Activated CD8-positive, alpha-beta T cell treated with anti-CD3 and anti-CD28 coated beads for 36 hours (primary cell): ENCODE data around the gene TMEM139. TPM values are rescaled to one million over a fixed set of nuclear protein-coding genes. Genes with fewer than 3 reads are reported as not detected.

Experiments
- ATAC-seq: fragments of 200-7000 bp; cut with Tn5 transposase; one replicate; pipeline ENCODE4 v1.10.0; 2021; ENCODE audit warnings: mild to moderate bottlenecking, moderate library complexity
- CTCF ChIA-PET: fragments of 350-600 bp; sonication (Branson Sonifier 250); formaldehyde crosslinking; loops from one replicate; lab custom pipeline; 2021; ENCODE audit warnings: antibody characterized with exemption; lab: Charles Lee
- POLR2A ChIA-PET: fragments of 350-600 bp; sonication (Branson Sonifier 250); formaldehyde crosslinking; loops from one replicate; lab custom pipeline; 2021; ENCODE audit warnings: antibody characterized with exemption; lab: Charles Lee
- DNase-seq: peaks from one replicate; pipeline ENCODE4 v3.0.0-alpha.2; 2020
- H3K27ac Mint-ChIP-seq: one replicate; pipeline ENCODE4 v1.8.0; 2021; ENCODE audit warnings: mild to moderate bottlenecking, mixed read lengths
- H3K27me3 Mint-ChIP-seq: one replicate; pipeline ENCODE4 v1.8.0; 2021; ENCODE audit warnings: mixed read lengths
- H3K36me3 Mint-ChIP-seq: one replicate; pipeline ENCODE4 v1.8.0; 2021; ENCODE audit warnings: low read depth, mixed read lengths
- H3K4me1 Mint-ChIP-seq: one replicate; pipeline ENCODE4 v1.8.0; 2021; ENCODE audit warnings: low read depth, mixed read lengths
- H3K4me3 Mint-ChIP-seq: one replicate; pipeline ENCODE4 v1.8.0; 2021; ENCODE audit warnings: mild to moderate bottlenecking, moderate library complexity, mixed read lengths
- H3K9me3 Mint-ChIP-seq: one replicate; pipeline ENCODE4 v1.8.0; 2021; ENCODE audit warnings: mixed read lengths
- intact Hi-C: fragments of 100-400 bp; cut with micrococcal nuclease; formaldehyde crosslinking; loops from one replicate; pipeline ENCODE4 v1.10.0; 2022
- total RNA-seq, 2 experiments: library from RNA; stranded (reverse); gene quantifications; one replicate each; pipeline ENCODE4 v1.2.3, GENCODE V29; 2021
- TF ChIP-seq, protein P1 (sequence below): fragments of 200-600 bp; IDR thresholded peaks from one replicate; pipeline ENCODE4 v1.8.0; 2022; ENCODE audit warnings: antibody characterized with exemption, mild to moderate bottlenecking

TMEM139 gene
- total RNA-seq, 2 experiments from 2014 or later: 1.6 to 2.0 TPM

- no peak overlapping the region for H3K27ac Mint-ChIP-seq
- TF ChIP-seq, protein P1, sequence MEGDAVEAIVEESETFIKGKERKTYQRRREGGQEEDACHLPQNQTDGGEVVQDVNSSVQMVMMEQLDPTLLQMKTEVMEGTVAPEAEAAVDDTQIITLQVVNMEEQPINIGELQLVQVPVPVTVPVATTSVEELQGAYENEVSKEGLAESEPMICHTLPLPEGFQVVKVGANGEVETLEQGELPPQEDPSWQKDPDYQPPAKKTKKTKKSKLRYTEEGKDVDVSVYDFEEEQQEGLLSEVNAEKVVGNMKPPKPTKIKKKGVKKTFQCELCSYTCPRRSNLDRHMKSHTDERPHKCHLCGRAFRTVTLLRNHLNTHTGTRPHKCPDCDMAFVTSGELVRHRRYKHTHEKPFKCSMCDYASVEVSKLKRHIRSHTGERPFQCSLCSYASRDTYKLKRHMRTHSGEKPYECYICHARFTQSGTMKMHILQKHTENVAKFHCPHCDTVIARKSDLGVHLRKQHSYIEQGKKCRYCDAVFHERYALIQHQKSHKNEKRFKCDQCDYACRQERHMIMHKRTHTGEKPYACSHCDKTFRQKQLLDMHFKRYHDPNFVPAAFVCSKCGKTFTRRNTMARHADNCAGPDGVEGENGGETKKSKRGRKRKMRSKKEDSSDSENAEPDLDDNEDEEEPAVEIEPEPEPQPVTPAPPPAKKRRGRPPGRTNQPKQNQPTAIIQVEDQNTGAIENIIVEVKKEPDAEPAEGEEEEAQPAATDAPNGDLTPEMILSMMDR: no peak
- H3K36me3 Mint-ChIP-seq: no peaks in the 10 kb centered on the region
- H3K27me3 Mint-ChIP-seq: no peaks in the 10 kb centered on the region
- ATAC-seq (no peak), DNase-seq (no peak)
- no peak overlapping the region for H3K4me3 Mint-ChIP-seq
- ChIA-PET POLR2A (no interaction called here), CTCF (interaction anchor here (1.0 to 2.0 kb wide), 4 partner anchors 14 to 110 kb away, joined by 3 to 6 read pairs (median 4); no protein-coding TSS in a partner anchor)
- intact Hi-C loops: no loop called here
- no peaks in the 10 kb centered on the region for H3K9me3 Mint-ChIP-seq
- peaks cover 8% of the 10 kb centered on the region for H3K4me1 Mint-ChIP-seq
Observed at GRCh38 chr7:143325240-143325639, 40.5 kb downstream of the TMEM139 start.

DNA sequence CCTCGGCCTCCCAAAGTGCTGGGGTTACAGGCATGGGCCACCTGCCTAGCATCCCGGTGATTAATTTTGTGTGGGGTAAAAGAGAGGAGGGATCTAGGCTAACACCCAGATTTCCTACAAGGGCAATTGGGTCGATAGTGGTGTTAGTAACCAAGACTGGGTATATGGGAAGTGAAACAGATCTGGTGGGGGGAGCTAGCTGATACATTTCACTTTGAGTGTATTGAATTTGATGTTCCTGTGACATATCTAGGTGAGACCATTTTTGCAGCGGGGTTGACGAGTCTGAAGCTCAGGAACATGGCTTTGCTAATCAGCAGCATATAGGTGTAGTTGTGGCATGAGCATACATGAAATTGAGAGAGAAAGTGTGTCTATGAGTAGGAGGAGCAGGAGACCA, 43.1 kb downstream of the TMEM139 start:
- no peak overlapping the region for H3K27ac Mint-ChIP-seq
- H3K27me3 Mint-ChIP-seq: no peaks in the 10 kb centered on the region
- H3K4me1 Mint-ChIP-seq: peaks cover 8% of the 10 kb centered on the region
- TF ChIP-seq, protein P1: no peak
- ATAC-seq (no peak), DNase-seq (no peak)
- CTCF ChIA-PET: interaction anchor here (0.7 to 1.1 kb wide), 4 partner anchors 18 to 113 kb away, joined by 3 to 5 read pairs (median 4); no protein-coding TSS in a partner anchor
- POLR2A ChIA-PET: interaction anchor here (0.5 to 1.3 kb wide), 2 partner anchors 18 to 145 kb away, joined by 3 to 4 read pairs; no protein-coding TSS in a partner anchor
- H3K9me3 Mint-ChIP-seq: no peaks in the 10 kb centered on the region
- no peaks in the 10 kb centered on the region for H3K36me3 Mint-ChIP-seq
- no peak overlapping the region for H3K4me3 Mint-ChIP-seq
- intact Hi-C loops: no loop called here

- ChIA-PET POLR2A (no interaction called here), CTCF (interaction anchor here (1.0 to 1.9 kb wide), 3 partner anchors 11 to 411 kb away, joined by 3 to 6 read pairs (median 5); no protein-coding TSS in a partner anchor)
- H3K4me3 Mint-ChIP-seq: no peak overlapping the region
- H3K36me3 Mint-ChIP-seq: no peaks in the 10 kb centered on the region
- intact Hi-C loops: no loop called here
- TF ChIP-seq, protein P1: no peak
- H3K27me3 Mint-ChIP-seq: no peaks in the 10 kb centered on the region
- no peaks in the 10 kb centered on the region for H3K9me3 Mint-ChIP-seq
- peaks cover 8% of the 10 kb centered on the region for H3K4me1 Mint-ChIP-seq
- no peak for ATAC-seq
- no peak overlapping the region for H3K27ac Mint-ChIP-seq
- DNase-seq: no peak
Observed at GRCh38 chr7:143329471-143330170, 44.9 kb downstream of the TMEM139 start.

GRCh38 chr7:143331179-143331801, 46.5 kb downstream of the TMEM139 start:
- CTCF ChIA-PET: interaction anchor here (1.3 to 1.9 kb wide), 3 partner anchors 9 to 91 kb away, joined by 4 to 6 read pairs (median 6); no protein-coding TSS in a partner anchor
- Mint-ChIP-seq H3K36me3 (no peaks in the 10 kb centered on the region), H3K27me3 (no peaks in the 10 kb centered on the region), H3K4me1 (no peaks in the 10 kb centered on the region), H3K4me3 (no peak overlapping the region), H3K27ac (no peak overlapping the region), H3K9me3 (no peaks in the 10 kb centered on the region)
- POLR2A ChIA-PET: no interaction called here
- DNase-seq (no peak), ATAC-seq (no peak)
- TF ChIP-seq, protein P1: no peak
- intact Hi-C loops: no loop called here
